Suprapubic skin (tissue), 4 donors: ENCODE measurements around the gene CCDC3. TPM values are rescaled to one million over a fixed set of nuclear protein-coding genes. Genes with fewer than 3 reads are reported as not detected.

ENCODE experiments used
- DNase-seq, 2 donors: peaks; one replicate each; pipeline ENCODE4 v3.0.0-alpha.2; 2019; ENCODE audit warnings: low spot score in 2 of 2
- H3K27ac ChIP-seq: fragments of 200-600 bp; sonication (generic); one replicate; pipeline ENCODE4 v1.5.1; 2019
- H3K27me3 ChIP-seq: fragments of 200-600 bp; sonication (generic); one replicate; pipeline ENCODE4 v1.5.1; 2019
- H3K36me3 ChIP-seq: fragments of 200-600 bp; sonication (generic); one replicate; pipeline ENCODE4 v1.5.1; 2019
- H3K4me1 ChIP-seq: fragments of 200-600 bp; sonication (generic); one replicate; pipeline ENCODE4 v1.5.1; 2019
- H3K4me3 ChIP-seq: fragments of 200-600 bp; sonication (generic); one replicate; pipeline ENCODE4 v1.5.1; 2019; ENCODE audit warnings: mild to moderate bottlenecking
- H3K9me3 ChIP-seq: fragments of 200-600 bp; sonication (generic); one replicate; pipeline ENCODE4 v1.5.1; 2019
- EP300 ChIP-seq: sonication (generic); formaldehyde crosslinking; IDR thresholded peaks from one replicate; pipeline ENCODE4 v1.6.1; 2017; ENCODE audit warnings: antibody characterized with exemption
- POLR2A ChIP-seq, 2 donors: fragments of 450-650 bp; IDR thresholded peaks; one replicate each; pipeline ENCODE4 v1.6.1; 2017; ENCODE audit warnings: antibody characterized with exemption in 2 of 2, mild to moderate bottlenecking in 2 of 2, moderate library complexity in 2 of 2
- POLR2AphosphoS5 ChIP-seq, 3 donors: sonication (generic); formaldehyde crosslinking; IDR thresholded peaks; one replicate each; pipeline ENCODE4 v1.6.1; 2017; ENCODE audit warnings: antibody characterized with exemption in 3 of 3
- WGBS: methylation state at CpG from one replicate; pipeline ENCODE4 v1.1.5; 2018; 5-methylcytosine and 5-hydroxymethylcytosine counted together
- total RNA-seq, 4 donors: library from RNA; depleted of rRNA; stranded (reverse); fragments of >200 nt; gene quantifications; one replicate each; pipeline ENCODE4 v1.1.0, GENCODE V29; 2016
- TF ChIP-seq, protein P1 (sequence below), 2 donors: fragments of 200-600 bp in 1 of 2; fragments of 450-650 bp in 1 of 2; sonication (generic) in 1 of 2; IDR thresholded peaks; one replicate each; pipeline ENCODE4 v1.5.1; 2016 to 2019; ENCODE audit warnings: antibody characterized with exemption in 2 of 2, mild to moderate bottlenecking in 1 of 2, moderate library complexity in 1 of 2

CCDC3 gene
- total RNA-seq, 4 donors from 2014 or later: 31.3 to 124 (median 60.2) TPM

DNA sequence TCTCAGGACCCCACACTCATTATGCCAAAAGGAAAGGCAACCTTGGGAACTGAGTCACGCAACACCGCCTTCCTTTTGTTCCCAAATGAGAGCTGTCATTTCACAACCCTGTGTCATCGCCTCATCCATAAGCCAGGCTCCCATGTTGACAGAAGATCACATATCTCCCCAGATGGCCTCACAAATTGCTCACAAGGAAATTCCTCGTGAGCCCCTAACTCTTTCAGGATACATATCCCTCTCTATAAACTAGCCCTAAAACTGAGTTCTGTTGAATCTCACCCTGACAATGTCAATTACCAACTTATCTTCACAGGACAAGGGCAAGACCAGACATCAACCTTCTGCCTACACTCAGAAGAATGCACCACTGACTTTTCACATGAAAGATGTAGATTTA lies 22.6 kb downstream of the CCDC3 start:
- Histone ChIP-seq H3K36me3 (no peaks in the 10 kb centered on the region), H3K9me3 (no peaks in the 10 kb centered on the region), H3K27me3 (no peaks in the 10 kb centered on the region), H3K4me1 (peaks cover 5% of the 10 kb centered on the region), H3K4me3 (no peak overlapping the region), H3K27ac (no peak overlapping the region)
- no peak for DNase-seq
- 94% methylated on average over 4 of the region's 4 CpGs for WGBS
- TF ChIP-seq POLR2AphosphoS5 (IDR thresholded peaks at IDR 0.05): no peak
- TF ChIP-seq, protein P1, sequence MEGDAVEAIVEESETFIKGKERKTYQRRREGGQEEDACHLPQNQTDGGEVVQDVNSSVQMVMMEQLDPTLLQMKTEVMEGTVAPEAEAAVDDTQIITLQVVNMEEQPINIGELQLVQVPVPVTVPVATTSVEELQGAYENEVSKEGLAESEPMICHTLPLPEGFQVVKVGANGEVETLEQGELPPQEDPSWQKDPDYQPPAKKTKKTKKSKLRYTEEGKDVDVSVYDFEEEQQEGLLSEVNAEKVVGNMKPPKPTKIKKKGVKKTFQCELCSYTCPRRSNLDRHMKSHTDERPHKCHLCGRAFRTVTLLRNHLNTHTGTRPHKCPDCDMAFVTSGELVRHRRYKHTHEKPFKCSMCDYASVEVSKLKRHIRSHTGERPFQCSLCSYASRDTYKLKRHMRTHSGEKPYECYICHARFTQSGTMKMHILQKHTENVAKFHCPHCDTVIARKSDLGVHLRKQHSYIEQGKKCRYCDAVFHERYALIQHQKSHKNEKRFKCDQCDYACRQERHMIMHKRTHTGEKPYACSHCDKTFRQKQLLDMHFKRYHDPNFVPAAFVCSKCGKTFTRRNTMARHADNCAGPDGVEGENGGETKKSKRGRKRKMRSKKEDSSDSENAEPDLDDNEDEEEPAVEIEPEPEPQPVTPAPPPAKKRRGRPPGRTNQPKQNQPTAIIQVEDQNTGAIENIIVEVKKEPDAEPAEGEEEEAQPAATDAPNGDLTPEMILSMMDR (IDR thresholded peaks at IDR 0.05): no peak
- TF ChIP-seq EP300: no peak
- TF ChIP-seq POLR2A (IDR thresholded peaks at IDR 0.05): no peak

DNA sequence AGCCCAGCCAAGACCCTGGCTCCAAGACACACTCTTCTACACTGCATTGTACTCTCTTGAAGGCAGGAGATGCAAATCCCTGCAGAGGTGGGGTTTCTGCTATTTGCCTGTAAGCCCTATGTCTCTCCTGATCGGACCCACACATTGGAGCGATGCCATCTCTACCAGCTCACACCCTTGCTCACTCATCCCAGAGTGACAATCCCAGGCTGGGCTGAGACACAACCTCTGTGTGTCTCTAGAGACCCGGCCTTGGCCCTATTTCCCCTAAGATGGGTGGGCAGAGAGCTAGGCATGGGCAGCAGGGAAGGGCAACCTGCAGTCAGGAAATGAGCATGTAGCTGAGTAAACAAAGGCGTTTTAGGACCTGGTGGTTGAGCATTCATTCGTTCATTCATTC lies 25.6 kb downstream of the CCDC3 start:
- no peak overlapping the region for H3K4me3 ChIP-seq

DNA sequence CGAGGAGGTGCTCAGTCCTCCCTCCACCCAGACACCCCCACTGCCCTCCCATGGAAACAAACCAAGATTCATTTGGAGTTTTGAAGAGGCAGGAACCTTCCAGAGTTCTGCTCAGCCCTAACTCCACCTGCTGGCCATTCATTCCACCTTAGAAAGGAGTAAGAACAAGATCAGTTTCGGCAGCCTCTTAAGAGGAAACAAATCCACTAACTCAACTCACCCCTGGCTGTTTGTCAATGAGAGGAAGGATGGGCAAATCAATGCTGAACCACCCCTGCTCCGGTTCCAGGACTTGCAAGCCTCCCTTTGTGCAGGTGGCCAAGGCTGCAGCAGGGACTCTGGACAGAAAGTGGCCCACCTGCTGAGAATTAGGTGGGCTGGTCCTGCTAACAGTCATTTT lies 26.2 kb downstream of the CCDC3 start:
- TF ChIP-seq, protein P1 (IDR thresholded peaks at IDR 0.05): peak in 1 of 2 donors; percentile 6
- no peak for TF ChIP-seq EP300
- no peak for TF ChIP-seq POLR2AphosphoS5 (IDR thresholded peaks at IDR 0.05)
- no peak for TF ChIP-seq POLR2A (IDR thresholded peaks at IDR 0.05)
- no peak overlapping the region for H3K27ac ChIP-seq
- no peak overlapping the region for H3K4me3 ChIP-seq
- peak in 1 of 2 donors; percentile 35 for DNase-seq
- 69% methylated on average over 3 of the region's 3 CpGs for WGBS
- no peaks in the 10 kb centered on the region for H3K36me3 ChIP-seq
- H3K27me3 ChIP-seq: no peaks in the 10 kb centered on the region
- H3K9me3 ChIP-seq: no peaks in the 10 kb centered on the region
- H3K4me1 ChIP-seq: peaks cover 5% of the 10 kb centered on the region

More for the DNA sequence above, 25.6 kb downstream of the CCDC3 start:
- peak in 1 of 2 donors; percentile 72 for DNase-seq
- WGBS: 78% methylated on average over 4 of the region's 5 CpGs
- Histone ChIP-seq H3K27me3 (no peaks in the 10 kb centered on the region), H3K27ac (no peak overlapping the region), H3K36me3 (no peaks in the 10 kb centered on the region), H3K9me3 (no peaks in the 10 kb centered on the region), H3K4me1 (peaks cover 5% of the 10 kb centered on the region)
- TF ChIP-seq EP300 (no peak), POLR2AphosphoS5 (IDR thresholded peaks at IDR 0.05) (no peak), POLR2A (IDR thresholded peaks at IDR 0.05) (no peak)
- TF ChIP-seq, protein P1 (IDR thresholded peaks at IDR 0.05): no peak

DNA sequence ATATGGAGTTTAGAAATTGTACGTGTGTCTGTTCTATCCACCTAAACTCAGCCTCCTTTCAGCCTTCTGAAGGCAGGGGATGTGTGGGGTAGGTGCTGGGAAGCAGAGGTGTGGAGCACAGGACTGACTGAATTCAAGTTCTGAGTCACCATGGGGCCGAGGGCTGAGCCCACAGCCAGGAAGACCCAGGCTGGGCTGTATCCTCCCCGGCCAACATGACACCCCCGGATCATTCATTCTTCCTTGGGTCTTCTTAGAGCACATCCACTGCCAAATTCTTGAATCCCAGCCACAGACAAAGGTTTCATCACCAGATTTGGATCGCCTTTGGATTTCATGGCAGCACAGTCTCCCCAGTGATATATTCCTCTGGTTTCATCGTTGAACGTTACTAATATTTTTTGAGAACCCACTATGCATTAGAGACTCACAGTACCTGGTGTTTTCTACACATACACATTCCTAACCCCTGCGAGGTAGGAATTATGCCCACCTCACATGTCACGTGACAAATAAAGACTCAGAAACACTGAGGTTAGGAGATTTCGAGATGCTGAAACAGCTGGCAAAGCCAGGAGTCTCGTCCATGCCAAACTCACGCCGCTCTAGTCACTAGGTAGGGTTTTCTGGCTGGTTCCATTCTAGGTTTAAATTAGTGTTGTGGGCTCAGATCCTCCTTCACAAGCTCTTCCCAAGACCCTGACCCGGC lies 26.9 kb downstream of the CCDC3 start:
- Histone ChIP-seq H3K27ac (no peak overlapping the region), H3K4me3 (no peak overlapping the region), H3K4me1 (peaks cover 5% of the 10 kb centered on the region), H3K36me3 (no peaks in the 10 kb centered on the region), H3K27me3 (no peaks in the 10 kb centered on the region), H3K9me3 (no peaks in the 10 kb centered on the region)
- WGBS: 85% methylated on average over 14 of the region's 14 CpGs
- peak in 1 of 2 donors; percentile 45 for DNase-seq
- TF ChIP-seq, protein P1 (IDR thresholded peaks at IDR 0.05): no peak
- TF ChIP-seq POLR2A (IDR thresholded peaks at IDR 0.05): no peak
- no peak for TF ChIP-seq POLR2AphosphoS5 (IDR thresholded peaks at IDR 0.05)
- no peak for TF ChIP-seq EP300

DNA sequence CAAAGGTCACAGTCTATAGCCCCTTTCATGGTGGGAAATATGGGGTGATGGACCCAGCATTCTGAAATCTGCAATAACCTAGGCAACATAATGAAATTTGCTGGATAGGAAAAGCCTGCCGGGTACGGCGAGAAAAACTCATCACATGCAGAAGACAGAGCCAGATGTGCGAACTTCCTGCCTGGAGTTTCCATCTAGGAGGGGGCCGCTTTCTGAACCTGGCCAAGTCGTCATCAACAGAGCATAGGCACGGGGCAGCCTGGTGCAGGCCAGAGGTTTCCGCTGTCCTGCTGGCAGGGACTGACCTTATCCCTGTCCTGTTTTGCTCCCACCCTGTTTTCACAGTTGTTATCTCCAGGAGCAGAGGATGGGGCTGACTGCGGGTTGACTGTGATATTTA lies 27.4 kb downstream of the CCDC3 start:
- Histone ChIP-seq H3K4me3 (no peak overlapping the region), H3K27ac (no peak overlapping the region)

More for the DNA sequence above, 27.4 kb downstream of the CCDC3 start:
- peak in 1 of 2 donors; percentile 68 for DNase-seq
- WGBS: 85% methylated on average over 9 of the region's 9 CpGs
- no peaks in the 10 kb centered on the region for H3K27me3 ChIP-seq
- H3K36me3 ChIP-seq: no peaks in the 10 kb centered on the region
- H3K9me3 ChIP-seq: no peaks in the 10 kb centered on the region
- H3K4me1 ChIP-seq: peaks cover 5% of the 10 kb centered on the region
- TF ChIP-seq POLR2AphosphoS5 (IDR thresholded peaks at IDR 0.05) (no peak), POLR2A (IDR thresholded peaks at IDR 0.05) (no peak), EP300 (no peak)
- TF ChIP-seq, protein P1 (IDR thresholded peaks at IDR 0.05): no peak
